HFF-Myc (cell line): ENCODE data around the gene TMEM135.
"Not testable (repeated sequence)": the region's sequence is repeated elsewhere in the genome, so short reads cannot be mapped to it uniquely, and the experiment has no call there.

Experiments used
- DNase-seq: peaks from one replicate; pipeline ENCODE4 v3.0.0-alpha.2; 2011; ENCODE audit warnings: low read depth; ENCODE audit errors: extremely low read depth
- H3K4me3 ChIP-seq: replicated peaks from 2 replicates; pipeline ENCODE4 v1.5.1; 2011; ENCODE audit warnings: low read depth, mild to moderate bottlenecking, control low read depth, low read length
- CTCF ChIP-seq: IDR thresholded peaks from 2 replicates; pipeline ENCODE4 v1.5.1; 2012; ENCODE audit warnings: mild to moderate bottlenecking, low read depth, low read length, control low read depth; ENCODE audit errors: missing control alignments

Gene TMEM135

DNA sequence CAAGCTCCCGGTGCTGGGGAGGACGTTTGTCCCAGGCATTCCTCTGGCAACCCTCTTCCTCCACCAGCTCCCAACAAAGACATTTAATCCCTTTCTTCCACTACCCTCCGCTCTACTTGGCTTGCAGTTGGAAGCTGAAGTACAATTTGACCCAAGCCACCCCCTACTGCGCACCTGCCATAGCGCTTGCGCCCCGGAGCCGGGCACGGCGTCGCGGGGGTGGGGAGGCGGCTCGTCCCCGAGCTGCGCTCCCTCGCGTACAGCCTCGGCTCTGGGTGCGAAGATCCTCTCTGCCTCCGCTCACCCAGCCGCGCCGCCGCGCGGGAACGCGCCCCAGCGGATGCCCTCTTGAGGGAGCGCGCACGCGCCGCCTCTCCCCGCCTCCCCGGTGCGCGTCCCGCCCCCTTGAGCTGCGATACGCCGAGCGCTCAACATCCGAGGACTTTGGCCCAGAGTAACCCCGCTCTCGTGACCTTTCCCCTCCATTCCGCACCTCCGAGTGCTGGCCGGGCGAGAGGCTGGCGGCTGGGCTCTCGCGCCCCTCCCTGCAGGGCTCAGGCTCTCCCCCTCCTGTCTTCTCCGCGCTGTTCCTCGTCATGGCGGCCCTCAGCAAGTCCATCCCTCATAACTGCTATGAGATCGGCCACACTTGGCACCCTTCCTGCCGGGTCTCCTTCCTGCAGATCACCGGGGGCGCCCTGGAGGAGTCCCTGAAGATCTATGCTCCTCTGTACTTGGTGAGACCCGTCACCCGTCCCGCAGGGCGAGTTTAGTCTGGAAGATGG lies at the start of gene TMEM135:
TSS of gene TMEM135 (plus strand) at position 485 of the 785 bp plus-strand sequence. CDS start at position 597, 112 bp downstream.
- H3K4me3 ChIP-seq = peak within 1 kb of the TSS; percentile 90
- no peak for TF ChIP-seq CTCF
- peak; percentile 75 for DNase-seq

DNA sequence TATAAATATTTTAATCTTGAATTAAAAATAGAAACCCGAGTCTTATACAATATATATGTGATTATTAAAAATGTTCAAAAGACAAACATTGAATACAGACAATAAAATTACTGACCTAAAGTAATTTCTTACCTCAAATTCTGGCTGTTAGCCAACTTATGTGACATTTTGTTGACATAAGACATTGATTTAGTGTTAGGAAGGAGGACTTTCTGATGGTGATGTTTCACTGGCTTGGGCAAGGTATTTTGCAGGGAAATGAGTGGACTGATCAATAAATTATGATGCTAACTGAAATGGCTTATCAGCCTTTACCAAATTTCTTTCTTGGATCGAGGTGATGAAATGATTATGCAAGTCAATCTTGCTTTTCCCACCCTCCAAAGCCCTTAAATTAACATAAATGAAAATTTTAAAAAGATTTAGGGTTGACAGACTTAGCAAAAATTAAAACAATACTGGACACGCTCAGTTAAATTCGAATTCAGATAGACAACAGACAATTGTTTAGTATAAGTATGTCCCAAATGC lies 49.3 kb upstream of the TMEM135 start:
- DNase-seq = no peak

GRCh38 chr11:86990031-86990430 lies 47.7 kb upstream of the TMEM135 start:
- no peak overlapping the region for H3K4me3 ChIP-seq
- no peak for DNase-seq
- TF ChIP-seq CTCF = no peak

More for the DNA sequence above, 49.3 kb upstream of the TMEM135 start:
- no peak overlapping the region for H3K4me3 ChIP-seq
- no peak for TF ChIP-seq CTCF

- no peak overlapping the region for H3K4me3 ChIP-seq
- no peak for DNase-seq
- no peak for TF ChIP-seq CTCF
Measured at GRCh38 chr11:86990515-86990914, 47.2 kb upstream of the TMEM135 start.

DNA sequence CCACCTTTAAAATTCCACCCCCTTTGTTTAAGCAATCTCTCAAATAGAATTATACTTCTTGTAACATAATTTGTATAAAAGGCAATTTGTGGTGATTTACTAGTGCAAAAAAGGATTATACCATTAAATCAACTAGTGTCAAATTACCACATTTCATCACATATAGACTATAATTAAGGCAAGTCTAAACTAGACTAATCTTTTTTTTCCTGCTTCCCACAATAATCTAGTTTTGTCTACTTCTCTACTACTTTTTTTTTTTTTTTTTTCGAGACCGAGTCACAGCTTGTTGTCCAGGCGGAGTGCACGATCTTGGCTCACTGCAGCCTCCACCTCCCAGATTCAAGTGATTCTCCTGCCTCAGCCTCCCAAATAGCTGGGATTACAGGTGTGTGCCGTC lies 46.4 kb upstream of the TMEM135 start:
- no peak for DNase-seq
- no peak overlapping the region for H3K4me3 ChIP-seq
- TF ChIP-seq CTCF = no peak

DNA sequence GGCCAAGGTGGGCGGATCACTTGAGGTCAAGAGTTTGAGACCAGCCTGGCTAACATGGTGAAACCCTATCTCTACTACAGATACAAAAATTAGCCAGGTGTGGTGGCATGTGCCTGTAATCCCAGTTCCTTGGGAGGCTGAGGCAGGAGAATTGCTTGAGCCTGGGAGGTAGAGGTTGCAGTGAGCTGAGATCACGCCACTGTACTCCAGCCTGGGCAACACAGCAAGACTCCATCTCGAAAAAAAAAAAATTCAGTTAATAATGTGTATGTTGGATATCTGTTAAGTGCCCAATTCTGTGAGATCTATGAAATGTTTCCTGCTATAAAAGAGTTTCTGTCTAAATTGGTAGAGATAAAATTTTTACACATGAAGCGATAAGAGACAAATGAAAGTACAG lies 45.4 kb upstream of the TMEM135 start:
- not testable (repeated sequence) for DNase-seq, H3K4me3 ChIP-seq

DNA sequence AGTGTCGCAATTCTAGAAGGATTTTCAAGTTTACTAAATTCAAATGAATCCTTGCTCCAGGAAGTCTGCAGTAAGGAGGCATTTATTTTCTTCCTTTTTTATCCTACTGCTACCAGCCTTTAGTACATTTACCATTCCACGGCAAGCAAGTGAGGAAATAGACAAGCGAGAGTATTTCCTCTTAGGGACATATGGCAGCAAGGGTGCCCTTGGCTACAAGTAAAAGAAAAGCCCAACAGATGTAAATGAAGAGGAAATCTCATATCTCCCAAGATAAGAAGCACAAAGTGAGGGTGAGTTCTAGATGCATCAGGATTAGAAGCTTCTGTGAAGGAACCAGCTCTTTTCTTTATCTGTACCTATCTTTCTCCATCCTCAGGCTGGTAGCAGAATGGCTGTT lies 44.7 kb upstream of the TMEM135 start:
- H3K4me3 ChIP-seq = no peak overlapping the region
- DNase-seq = no peak
- no peak for TF ChIP-seq CTCF
